Fibroblast of skin of right quadriceps (primary cell): ENCODE measurements around the gene LRRC1.

Source experiments
- DNase-seq: peaks from one replicate; pipeline ENCODE4 v3.0.0-alpha.2; 2013

LRRC1 gene

GRCh38 chr6:53929041-53929820 lies 134.4 kb downstream of the LRRC1 start:
- peak; percentile 13 for DNase-seq

GRCh38 chr6:53929821-53930120 lies 135.0 kb downstream of the LRRC1 start:
- DNase-seq: no peak

- no peak for DNase-seq
These were observed 135.5 kb downstream of the LRRC1 start for GRCh38 chr6:53930330-53930729.

GRCh38 chr6:53931086-53931485 lies 136.3 kb downstream of the LRRC1 start:
- no peak for DNase-seq

GRCh38 chr6:53932516-53932915 lies 137.7 kb downstream of the LRRC1 start:
- no peak for DNase-seq

GRCh38 chr6:53934023-53934422 lies 139.2 kb downstream of the LRRC1 start:
- DNase-seq: no peak

GRCh38 chr6:53937461-53937860 lies 142.7 kb downstream of the LRRC1 start:
- DNase-seq: no peak

GRCh38 chr6:53938810-53939209 lies 144.0 kb downstream of the LRRC1 start:
- peak; percentile 26 for DNase-seq

- DNase-seq: no peak
These were observed 145.0 kb downstream of the LRRC1 start for GRCh38 chr6:53939830-53940229.

GRCh38 chr6:53943395-53943794 lies 148.6 kb downstream of the LRRC1 start:
- no peak for DNase-seq

- no peak for DNase-seq
These were observed 149.3 kb downstream of the LRRC1 start for GRCh38 chr6:53944091-53944490.

- no peak for DNase-seq
These were observed 149.7 kb downstream of the LRRC1 start for GRCh38 chr6:53944543-53944942.

- DNase-seq: no peak
These were observed 151.1 kb downstream of the LRRC1 start for GRCh38 chr6:53945765-53946407.

GRCh38 chr6:53947780-53948179 lies 153.0 kb downstream of the LRRC1 start:
- no peak for DNase-seq

GRCh38 chr6:53951383-53951782 lies 156.6 kb downstream of the LRRC1 start:
- DNase-seq: no peak

- DNase-seq: peak; percentile 65
These were observed 161.4 kb downstream of the LRRC1 start for GRCh38 chr6:53956068-53956711.

GRCh38 chr6:53956804-53957203 lies 162.0 kb downstream of the LRRC1 start:
- no peak for DNase-seq

GRCh38 chr6:53959717-53960116 lies 164.9 kb downstream of the LRRC1 start:
- DNase-seq: peak; percentile 44

GRCh38 chr6:53960311-53960710 lies 165.5 kb downstream of the LRRC1 start:
- DNase-seq: peak; percentile 75

GRCh38 chr6:53961679-53962370 lies 167.0 kb downstream of the LRRC1 start:
- DNase-seq: peak; percentile 62

GRCh38 chr6:53962646-53963045 lies 167.8 kb downstream of the LRRC1 start:
- DNase-seq: no peak

GRCh38 chr6:53967415-53967814 lies 172.6 kb downstream of the LRRC1 start:
- no peak for DNase-seq
